PC-9 (cell line): ENCODE results near the gene CDH13. TPM values are rescaled to one million over a fixed set of nuclear protein-coding genes. Genes with fewer than 3 reads are reported as not detected.

Source experiments
- BruUV-seq: library from RNA; stranded (reverse); fragments of 400-500 nt; replicated peaks from 2 replicates; lab custom pipeline; 2021; lab: Mats Ljungman, UMichigan
- CTCF ChIA-PET: fragments of 300-600 bp; sonication (Branson Sonifier 250); formaldehyde crosslinking; loops from one replicate; lab custom pipeline; 2022; ENCODE audit warnings: antibody characterized with exemption; lab: Charles Lee
- POLR2A ChIA-PET: fragments of 300-600 bp; sonication (Branson Sonifier 250); formaldehyde crosslinking; loops from one replicate; lab custom pipeline; 2022; ENCODE audit warnings: antibody characterized with exemption; ENCODE audit not compliant: unreplicated experiment; lab: Charles Lee
- DNase-seq, 2 experiments: peaks; one replicate each; pipeline versions ENCODE4 v3.0.0 to v3.0.0-alpha.2; 2015 to 2022; ENCODE audit warnings: mixed read lengths in 1 of 2
- H2AFZ ChIP-seq: fragments of 200-600 bp; sonication (generic); 2 replicates; pipeline ENCODE4 v1.8.1; 2017; ENCODE audit warnings: antibody characterized with exemption
- H3F3A ChIP-seq: fragments of 200-600 bp; sonication (generic); 2 replicates; pipeline ENCODE4 v1.8.1; 2017; ENCODE audit warnings: antibody characterized with exemption, mild to moderate bottlenecking, low read depth; ENCODE audit not compliant: insufficient read depth
- H3K27ac ChIP-seq: fragments of 200-600 bp; sonication (generic); 2 replicates; pipeline ENCODE4 v1.6.1; 2016; ENCODE audit warnings: mixed run types
- H3K27me3 ChIP-seq: fragments of 200-600 bp; sonication (generic); 2 replicates; pipeline ENCODE4 v1.6.1; 2016; ENCODE audit warnings: low read depth, mixed run types; ENCODE audit not compliant: insufficient read depth
- H3K36me3 ChIP-seq: fragments of 200-600 bp; sonication (generic); 2 replicates; pipeline ENCODE4 v1.6.1; 2016; ENCODE audit warnings: low read depth, mixed run types
- H3K4me1 ChIP-seq: fragments of 200-600 bp; sonication (generic); replicated peaks from 2 replicates; pipeline ENCODE4 v1.6.1; 2016; ENCODE audit warnings: mixed run types; ENCODE audit not compliant: insufficient read depth
- H3K4me2 ChIP-seq: fragments of 200-600 bp; sonication (generic); 2 replicates; pipeline ENCODE4 v1.6.1; 2017; ENCODE audit warnings: mixed run types
- H3K4me3 ChIP-seq: fragments of 200-600 bp; sonication (generic); 2 replicates; pipeline ENCODE4 v1.6.1; 2016; ENCODE audit warnings: mixed run types
- H3K79me2 ChIP-seq: fragments of 200-600 bp; sonication (generic); 2 replicates; pipeline ENCODE4 v1.6.1; 2017; ENCODE audit warnings: low read depth, mixed run types
- H3K9me2 ChIP-seq: fragments of 200-600 bp; sonication (generic); 2 replicates; pipeline ENCODE4 v1.8.1; 2017; ENCODE audit warnings: mild to moderate bottlenecking; ENCODE audit not compliant: insufficient read depth
- H3K9me3 ChIP-seq: fragments of 200-600 bp; sonication (generic); 2 replicates; pipeline ENCODE4 v1.8.1; 2016; ENCODE audit warnings: low read depth; ENCODE audit not compliant: insufficient read depth
- H4K20me1 ChIP-seq: fragments of 200-600 bp; sonication (generic); 2 replicates; pipeline ENCODE4 v1.8.1; 2017; ENCODE audit not compliant: insufficient read depth
- CTCF ChIP-seq: fragments of 200-600 bp; sonication (generic); conservative IDR thresholded peaks from 2 replicates; pipeline ENCODE4 v1.6.1; 2017; ENCODE audit warnings: mixed run types, antibody characterized with exemption, mild to moderate bottlenecking, moderate library complexity
- EZH2 ChIP-seq: fragments of 200-600 bp; sonication (generic); IDR thresholded peaks from 2 replicates; pipeline ENCODE4 v1.8.0; 2017; ENCODE audit warnings: antibody characterized with exemption, low read depth
- intact Hi-C: fragments of 100-400 bp; cut with micrococcal nuclease; formaldehyde crosslinking; loops from one replicate; pipeline ENCODE4 v1.10.0; 2022; ENCODE audit not compliant: unreplicated experiment
- total RNA-seq: library from RNA; stranded (reverse); gene quantifications from 2 replicates; pipeline ENCODE4 v1.2.3, GENCODE V29; 2021

The CDH13 gene
- total RNA-seq, 1 experiment from 2014 or later: 0.24 TPM

GRCh38 chr16:83615953-83616350, 989.2 kb downstream of the CDH13 start:
- Histone ChIP-seq H4K20me1 (no peaks in the 10 kb centered on the region), H3K4me1 (no peaks in the 10 kb centered on the region), H3K9me3 (no peaks in the 10 kb centered on the region), H3K4me2 (no peak overlapping the region), H2AFZ (no peak overlapping the region), H3K4me3 (no peak overlapping the region), H3K79me2 (no peaks in the 10 kb centered on the region), H3K27ac (no peak overlapping the region), H3K36me3 (no peaks in the 10 kb centered on the region), H3K9me2 (no peaks in the 10 kb centered on the region), H3F3A (no peaks in the 10 kb centered on the region), H3K27me3 (peaks cover 36% of the 10 kb centered on the region)
- no TSS peak for BruUV-seq
- intact Hi-C loops: no loop called here
- POLR2A ChIA-PET: no interaction called here
- DNase-seq: no peak
- CTCF ChIA-PET: no interaction called here
- TF ChIP-seq EZH2 (no peak), CTCF (no peak)

DNA sequence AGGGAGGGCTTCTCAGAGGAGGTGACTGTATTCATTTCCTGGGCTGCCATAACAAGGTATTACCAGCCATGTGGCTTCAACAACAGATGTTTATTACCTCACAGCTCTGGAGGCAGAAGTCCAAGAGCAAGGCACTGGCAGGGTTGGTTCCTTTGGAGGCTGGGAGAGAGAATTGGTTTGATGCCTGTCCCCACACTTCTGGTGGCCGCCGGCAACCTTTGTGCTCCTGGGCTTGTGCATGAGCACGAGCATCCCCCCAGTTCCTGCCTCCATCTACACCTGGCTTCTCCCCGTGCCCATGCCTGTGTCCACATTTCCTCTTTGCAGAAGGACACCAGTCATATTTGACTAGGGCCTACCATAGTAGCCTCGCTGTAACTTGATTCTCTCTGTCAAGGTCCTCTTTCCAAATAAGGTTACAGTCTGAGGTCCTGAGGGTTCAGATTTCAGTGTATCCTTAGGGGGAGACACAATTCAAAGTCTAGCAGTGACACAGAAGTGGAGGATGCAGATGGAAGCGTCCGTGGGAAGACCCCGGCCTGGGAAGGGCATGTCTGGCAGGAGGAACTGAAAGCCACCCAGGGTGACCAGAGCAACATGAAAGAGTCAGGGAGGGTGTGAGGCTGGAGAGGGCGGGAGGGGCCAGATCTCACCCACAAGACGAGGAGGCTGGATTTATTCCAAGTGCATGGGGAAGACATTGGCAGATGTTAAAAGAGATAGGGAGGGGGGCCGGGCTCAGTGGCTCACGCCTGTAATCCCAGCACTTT, 992.8 kb downstream of the CDH13 start:
- Histone ChIP-seq H3K4me2 (no peak overlapping the region), H3K27ac (no peak overlapping the region), H2AFZ (no peak overlapping the region), H4K20me1 (no peaks in the 10 kb centered on the region), H3F3A (no peaks in the 10 kb centered on the region), H3K9me2 (no peaks in the 10 kb centered on the region), H3K4me3 (no peak overlapping the region), H3K79me2 (no peaks in the 10 kb centered on the region), H3K36me3 (no peaks in the 10 kb centered on the region), H3K4me1 (no peaks in the 10 kb centered on the region), H3K27me3 (peaks cover 67% of the 10 kb centered on the region), H3K9me3 (no peaks in the 10 kb centered on the region)
- no peak for DNase-seq
- CTCF ChIA-PET: no interaction called here
- intact Hi-C loops: no loop called here
- no TSS peak for BruUV-seq
- POLR2A ChIA-PET: no interaction called here
- TF ChIP-seq EZH2 (no peak), CTCF (no peak)

- intact Hi-C loops: no loop called here
- Histone ChIP-seq H3K27ac (no peak overlapping the region), H3F3A (no peaks in the 10 kb centered on the region), H3K27me3 (peaks cover 75% of the 10 kb centered on the region), H4K20me1 (no peaks in the 10 kb centered on the region), H3K9me3 (no peaks in the 10 kb centered on the region), H3K4me2 (no peak overlapping the region), H3K9me2 (no peaks in the 10 kb centered on the region), H3K4me1 (no peaks in the 10 kb centered on the region), H3K79me2 (no peaks in the 10 kb centered on the region), H3K36me3 (no peaks in the 10 kb centered on the region), H2AFZ (no peak overlapping the region), H3K4me3 (no peak overlapping the region)
- DNase-seq: no peak
- ChIA-PET POLR2A (interaction anchor here (0.6 kb wide), 1 partner anchor 313 kb away, joined by 3 read pairs; no protein-coding TSS in a partner anchor), CTCF (no interaction called here)
- no TSS peak for BruUV-seq
- no peak for TF ChIP-seq EZH2
- no peak for TF ChIP-seq CTCF
These were observed 995.2 kb downstream of the CDH13 start for GRCh38 chr16:83622010-83622409.
